K562 (cell line): ENCODE results near the gene CFAP298. TPM values are rescaled to one million over a fixed set of nuclear protein-coding genes. Genes with fewer than 3 reads are reported as not detected.

ENCODE experiments used
- ATF7 ChIP-seq: fragments of 450-650 bp; IDR thresholded peaks from 2 replicates; pipeline ENCODE4 v1.7.1; 2014; ENCODE audit warnings: mild to moderate bottlenecking, moderate library complexity
- CEBPG ChIP-seq, 3 experiments: fragments of 200-800 bp in 1 of 3; sonication (Bioruptor generic) in 1 of 3; sonication (generic) in 1 of 3; formaldehyde crosslinking in 1 of 3; IDR thresholded peaks in 2 of 3; conservative IDR thresholded peaks in 1 of 3; 2 replicates each; pipeline versions ENCODE4 v1.6.1 to v1.8.0; 2016 to 2022; ENCODE audit warnings: missing compliant biosample characterization in 2 of 3, missing genetic modification characterization in 2 of 3, mild to moderate bottlenecking in 1 of 3, missing genetic modification reagents in 1 of 3
- CREM ChIP-seq: IDR thresholded peaks from 2 replicates; pipeline ENCODE4 v1.6.1; 2014; ENCODE audit warnings: antibody characterized with exemption, low read depth
- DIDO1 ChIP-seq: fragments of 450-650 bp; IDR thresholded peaks from 2 replicates; pipeline ENCODE4 v1.6.1; 2016; ENCODE audit warnings: low read depth, missing biosample characterization, missing genetic modification characterization
- EGR1 ChIP-seq: fragments of 450-650 bp; conservative IDR thresholded peaks from 2 replicates; pipeline ENCODE4 v1.6.1; 2017; ENCODE audit warnings: mild to moderate bottlenecking
- FOXA3 ChIP-seq, 2 experiments: fragments of 450-650 bp in 1 of 2; sonication (generic) in 1 of 2; formaldehyde crosslinking; IDR thresholded peaks in 1 of 2; conservative IDR thresholded peaks in 1 of 2; 2 replicates each; pipeline versions ENCODE4 v1.4.0 to v1.8.0; 2020 to 2022; ENCODE audit warnings: mild to moderate bottlenecking in 2 of 2, missing genetic modification reagents in 1 of 2
- HNRNPLL ChIP-seq: fragments of 200-400 bp; formaldehyde crosslinking; IDR thresholded peaks from 2 replicates; pipeline ENCODE4 v1.6.1; 2017; ENCODE audit warnings: low read length, low read depth, mild to moderate bottlenecking; ENCODE audit not compliant: poor library complexity, severe bottlenecking
- KLF16 ChIP-seq: IDR thresholded peaks from 2 replicates; pipeline ENCODE4 v1.6.1; 2016; ENCODE audit warnings: antibody characterized with exemption
- LCOR ChIP-seq: sonication (generic); formaldehyde crosslinking; IDR thresholded peaks from 2 replicates; pipeline ENCODE4 v1.8.0; 2022; ENCODE audit warnings: mild to moderate bottlenecking, missing genetic modification reagents
- NELFE ChIP-seq: IDR thresholded peaks from 2 replicates; pipeline ENCODE4 v1.6.1; 2011; ENCODE audit warnings: mild to moderate bottlenecking; ENCODE audit not compliant: insufficient read depth, insufficient read length
- RB1 ChIP-seq: fragments of 450-650 bp; IDR thresholded peaks from 2 replicates; pipeline ENCODE4 v1.6.1; 2017; ENCODE audit warnings: low read depth, mild to moderate bottlenecking
- SMAD4 ChIP-seq: fragments of 250-450 bp; sonication (Bioruptor Pico); conservative IDR thresholded peaks from 2 replicates; pipeline ENCODE4 v1.8.0; 2021; ENCODE audit warnings: inconsistent platforms, mild to moderate bottlenecking, moderate library complexity
- SMARCC2 ChIP-seq: fragments of 450-650 bp; IDR thresholded peaks from 2 replicates; pipeline ENCODE4 v1.6.1; 2017; ENCODE audit warnings: antibody characterized with exemption, moderate library complexity, mild to moderate bottlenecking, low read depth
- SP2 ChIP-seq: IDR thresholded peaks from 2 replicates; pipeline ENCODE4 v1.6.1; 2011; ENCODE audit warnings: mild to moderate bottlenecking, low read depth, low read length, moderate library complexity; ENCODE audit not compliant: poor library complexity, severe bottlenecking; ENCODE audit errors: extremely low read depth
- SPI1 ChIP-seq: IDR thresholded peaks from 2 replicates; pipeline ENCODE4 v1.6.1; 2011; ENCODE audit warnings: low read depth, low read length, control low read depth, borderline replicate concordance
- ZNF124 ChIP-seq: sonication (generic); formaldehyde crosslinking; IDR thresholded peaks from 2 replicates; pipeline ENCODE4 v1.8.1; 2022; ENCODE audit warnings: missing genetic modification reagents
- ZNF224 ChIP-seq: sonication (generic); formaldehyde crosslinking; IDR thresholded peaks from 2 replicates; pipeline ENCODE4 v1.8.0; 2022; ENCODE audit warnings: mild to moderate bottlenecking, missing genetic modification reagents
- polyA plus RNA-seq, 8 experiments: library from polyadenylated mRNA; depleted of rRNA in 4 of 8; stranded (reverse) in 5 of 8; unstranded in 3 of 8; fragments of >200 nt; fragmentation: Nextera tagmentation in 2 of 8; fragmentation: Illumina TruSeq in 1 of 8; extraction: Ambion mirVana in 2 of 8; extraction: Trizol in 1 of 8; gene quantifications; 2 replicates each; pipeline versions ENCODE4 v1.2.1 to v1.2.3, GENCODE V29; 2011 to 2014; ENCODE audit warnings: inconsistent platforms in 1 of 8, missing spikeins in 1 of 8
- total RNA-seq, 7 experiments: library from RNA; depleted of rRNA in 6 of 7; stranded (reverse); fragments of >200 nt in 6 of 7; fragmentation: Illumina TruSeq in 2 of 7; extraction: Trizol in 2 of 7; gene quantifications; 2 replicates each; pipeline versions ENCODE4 v1.2.1 to v1.2.3, GENCODE V29; 2011 to 2021; ENCODE audit warnings: low replicate concordance in 1 of 7
- TF ChIP-seq, protein P1 (sequence below): sonication (generic); formaldehyde crosslinking; IDR thresholded peaks from 2 replicates; pipeline ENCODE4 v1.8.1; 2023; ENCODE audit warnings: mild to moderate bottlenecking, missing genetic modification reagents, moderate library complexity
- TF ChIP-seq, protein P2 (sequence below): fragments of 450-650 bp; IDR thresholded peaks from 2 replicates; pipeline ENCODE4 v1.7.1; 2018; ENCODE audit warnings: mild to moderate bottlenecking, low read depth; ENCODE audit not compliant: partially characterized antibody
- TF ChIP-seq, protein P3 (sequence below): IDR thresholded peaks from 2 replicates; pipeline ENCODE4 v1.6.1; 2011; ENCODE audit warnings: borderline replicate concordance, low read depth, mild to moderate bottlenecking, moderate library complexity, low read length; ENCODE audit not compliant: insufficient read depth, poor library complexity, severe bottlenecking

CFAP298 gene
- total and polyA plus RNA-seq, 9 of the 15 experiments (the other 6 are each of a cell fraction or from before 2014, with no cell fraction given) = 31.4 to 178 (median 89.7) TPM

DNA sequence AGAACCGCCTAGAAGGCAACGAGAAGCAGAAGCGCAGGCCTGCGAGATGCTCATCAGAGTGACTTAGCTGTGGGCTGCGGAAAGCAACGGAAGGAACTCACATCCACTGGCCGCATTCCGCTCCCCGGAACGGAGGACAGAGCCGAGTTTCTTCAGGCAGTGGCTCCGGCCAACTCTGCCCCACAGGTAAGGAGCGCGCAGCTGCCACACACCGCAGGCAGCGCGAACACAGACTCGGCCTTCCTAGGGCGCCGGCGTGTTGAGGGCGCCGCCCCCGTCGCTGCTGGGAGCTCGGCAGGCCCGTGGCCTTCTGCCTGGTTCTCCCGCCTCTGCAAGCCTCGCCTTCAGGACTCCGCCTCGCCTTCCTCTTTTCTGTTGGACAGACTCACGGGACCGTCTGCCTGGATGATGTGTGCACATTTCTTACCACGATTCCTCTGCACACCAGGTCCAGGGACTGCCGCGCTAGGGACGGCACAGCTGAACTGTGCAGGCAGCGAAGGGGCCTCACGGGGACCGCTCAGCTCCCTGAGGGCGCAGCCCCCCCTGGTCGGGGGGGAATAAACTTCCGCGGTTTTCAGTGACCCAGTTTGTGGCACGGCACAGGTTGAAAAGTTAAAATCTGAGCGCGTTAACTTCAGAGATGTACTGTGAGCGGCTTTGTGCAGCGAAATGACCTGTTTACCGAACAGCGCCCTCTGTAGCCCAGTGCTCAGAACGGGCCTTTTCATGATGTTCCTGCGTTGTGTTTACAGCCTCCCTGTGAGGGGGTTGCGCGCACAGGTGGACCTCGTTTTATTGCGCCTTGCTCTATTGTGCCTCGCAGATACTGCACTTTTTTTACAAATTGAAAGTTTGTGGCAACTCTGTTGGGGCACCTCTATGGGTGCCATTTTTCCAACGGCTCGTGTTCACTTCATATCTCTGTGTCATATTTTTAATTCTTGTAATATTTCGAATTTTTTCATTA is 42.6 kb downstream of the CFAP298 start (continued):
- TF ChIP-seq, protein P1, sequence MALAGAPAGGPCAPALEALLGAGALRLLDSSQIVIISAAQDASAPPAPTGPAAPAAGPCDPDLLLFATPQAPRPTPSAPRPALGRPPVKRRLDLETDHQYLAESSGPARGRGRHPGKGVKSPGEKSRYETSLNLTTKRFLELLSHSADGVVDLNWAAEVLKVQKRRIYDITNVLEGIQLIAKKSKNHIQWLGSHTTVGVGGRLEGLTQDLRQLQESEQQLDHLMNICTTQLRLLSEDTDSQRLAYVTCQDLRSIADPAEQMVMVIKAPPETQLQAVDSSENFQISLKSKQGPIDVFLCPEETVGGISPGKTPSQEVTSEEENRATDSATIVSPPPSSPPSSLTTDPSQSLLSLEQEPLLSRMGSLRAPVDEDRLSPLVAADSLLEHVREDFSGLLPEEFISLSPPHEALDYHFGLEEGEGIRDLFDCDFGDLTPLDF (CRISPR knock-in tag) = peak; percentile 80; the same call in 1 of the 2 replicates
- TF ChIP-seq SPI1 (peak; percentile 93), KLF16 (0 out of 2 replicates have a peak, but pooled peaks have one; percentile 9), DIDO1 (tag) (no peak), FOXA3 (CRISPR knock-in tag; conservative IDR thresholded peaks at IDR 0.05 in 1 of 2, IDR thresholded peaks at IDR 0.05 in 1 of 2) (peak in 1 of 2 experiments; percentile 53; a peak in 2 of 4 replicates), CEBPG (CRISPR knock-in tag; IDR thresholded peaks at IDR 0.05) (0 out of 2 replicates have a peak, but pooled peaks have one; percentile 24), CEBPG (tag; conservative IDR thresholded peaks at IDR 0.05 in 1 of 2, IDR thresholded peaks at IDR 0.05 in 1 of 2) (no peak), ZNF124 (CRISPR knock-in tag) (0 out of 2 replicates have a peak, but pooled peaks have one; percentile 25), RB1 (peak; percentile 72), SP2 (no peak), HNRNPLL (peak; percentile 26), SMAD4 (CRISPR knock-in tag) (peak; percentile 63; the same call in 1 of the 2 replicates), EGR1 (peak; percentile 50), NELFE (no peak), ATF7 (peak; percentile 66; the same call in 1 of the 2 replicates), SMARCC2 (0 out of 2 replicates have a peak, but pooled peaks have one; percentile 70), LCOR (CRISPR knock-in tag) (peak; percentile 36; the same call in 1 of the 2 replicates), ZNF224 (CRISPR knock-in tag) (no peak), CREM (peak; percentile 33)
- TF ChIP-seq, protein P2, sequence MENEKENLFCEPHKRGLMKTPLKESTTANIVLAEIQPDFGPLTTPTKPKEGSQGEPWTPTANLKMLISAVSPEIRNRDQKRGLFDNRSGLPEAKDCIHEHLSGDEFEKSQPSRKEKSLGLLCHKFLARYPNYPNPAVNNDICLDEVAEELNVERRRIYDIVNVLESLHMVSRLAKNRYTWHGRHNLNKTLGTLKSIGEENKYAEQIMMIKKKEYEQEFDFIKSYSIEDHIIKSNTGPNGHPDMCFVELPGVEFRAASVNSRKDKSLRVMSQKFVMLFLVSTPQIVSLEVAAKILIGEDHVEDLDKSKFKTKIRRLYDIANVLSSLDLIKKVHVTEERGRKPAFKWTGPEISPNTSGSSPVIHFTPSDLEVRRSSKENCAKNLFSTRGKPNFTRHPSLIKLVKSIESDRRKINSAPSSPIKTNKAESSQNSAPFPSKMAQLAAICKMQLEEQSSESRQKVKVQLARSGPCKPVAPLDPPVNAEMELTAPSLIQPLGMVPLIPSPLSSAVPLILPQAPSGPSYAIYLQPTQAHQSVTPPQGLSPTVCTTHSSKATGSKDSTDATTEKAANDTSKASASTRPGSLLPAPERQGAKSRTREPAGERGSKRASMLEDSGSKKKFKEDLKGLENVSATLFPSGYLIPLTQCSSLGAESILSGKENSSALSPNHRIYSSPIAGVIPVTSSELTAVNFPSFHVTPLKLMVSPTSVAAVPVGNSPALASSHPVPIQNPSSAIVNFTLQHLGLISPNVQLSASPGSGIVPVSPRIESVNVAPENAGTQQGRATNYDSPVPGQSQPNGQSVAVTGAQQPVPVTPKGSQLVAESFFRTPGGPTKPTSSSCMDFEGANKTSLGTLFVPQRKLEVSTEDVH = peak; percentile 71
- TF ChIP-seq, protein P3, sequence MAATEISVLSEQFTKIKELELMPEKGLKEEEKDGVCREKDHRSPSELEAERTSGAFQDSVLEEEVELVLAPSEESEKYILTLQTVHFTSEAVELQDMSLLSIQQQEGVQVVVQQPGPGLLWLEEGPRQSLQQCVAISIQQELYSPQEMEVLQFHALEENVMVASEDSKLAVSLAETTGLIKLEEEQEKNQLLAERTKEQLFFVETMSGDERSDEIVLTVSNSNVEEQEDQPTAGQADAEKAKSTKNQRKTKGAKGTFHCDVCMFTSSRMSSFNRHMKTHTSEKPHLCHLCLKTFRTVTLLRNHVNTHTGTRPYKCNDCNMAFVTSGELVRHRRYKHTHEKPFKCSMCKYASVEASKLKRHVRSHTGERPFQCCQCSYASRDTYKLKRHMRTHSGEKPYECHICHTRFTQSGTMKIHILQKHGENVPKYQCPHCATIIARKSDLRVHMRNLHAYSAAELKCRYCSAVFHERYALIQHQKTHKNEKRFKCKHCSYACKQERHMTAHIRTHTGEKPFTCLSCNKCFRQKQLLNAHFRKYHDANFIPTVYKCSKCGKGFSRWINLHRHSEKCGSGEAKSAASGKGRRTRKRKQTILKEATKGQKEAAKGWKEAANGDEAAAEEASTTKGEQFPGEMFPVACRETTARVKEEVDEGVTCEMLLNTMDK = peak; percentile 60
